NCI-H2196 (cell line): Measurements from ENCODE around the gene ZBTB16.

Experiments
- DNase-seq: peaks from one replicate; lab custom pipeline; 2025; ENCODE audit not compliant: unreplicated experiment; lab: John Stamatoyannopoulos, UW

ZBTB16 gene

GRCh38 chr11:114181752-114182151 lies 122.2 kb downstream of the ZBTB16 start:
- DNase-seq = no peak

GRCh38 chr11:114182471-114183043 lies 123.0 kb downstream of the ZBTB16 start:
- no peak for DNase-seq

GRCh38 chr11:114183044-114183511 lies 123.6 kb downstream of the ZBTB16 start:
- DNase-seq = no peak

- no peak for DNase-seq
Observed at GRCh38 chr11:114185436-114185835, 125.9 kb downstream of the ZBTB16 start.

- DNase-seq = no peak
Observed at GRCh38 chr11:114187173-114187572, 127.7 kb downstream of the ZBTB16 start.

- DNase-seq = no peak
Observed at GRCh38 chr11:114188851-114189570, 129.5 kb downstream of the ZBTB16 start.

GRCh38 chr11:114190630-114191029 lies 131.1 kb downstream of the ZBTB16 start:
- no peak for DNase-seq

- no peak for DNase-seq
Observed at GRCh38 chr11:114191893-114192292, 132.4 kb downstream of the ZBTB16 start.

- DNase-seq = no peak
Observed at GRCh38 chr11:114192841-114193389, 133.4 kb downstream of the ZBTB16 start.

- DNase-seq = peak; percentile 35
Observed at GRCh38 chr11:114193730-114194679, 134.5 kb downstream of the ZBTB16 start.

- DNase-seq = peak; percentile 28
Observed at GRCh38 chr11:114194702-114195101, 135.2 kb downstream of the ZBTB16 start.

- no peak for DNase-seq
Observed at GRCh38 chr11:114195151-114195550, 135.6 kb downstream of the ZBTB16 start.

- peak; percentile 33 for DNase-seq
Observed at GRCh38 chr11:114195981-114196731, 136.6 kb downstream of the ZBTB16 start.

- DNase-seq = no peak
Observed at GRCh38 chr11:114196997-114197703, 137.6 kb downstream of the ZBTB16 start.

GRCh38 chr11:114197799-114198500 lies 138.4 kb downstream of the ZBTB16 start:
- DNase-seq = peak; percentile 87

GRCh38 chr11:114199051-114199450 lies 139.5 kb downstream of the ZBTB16 start:
- DNase-seq = no peak

- DNase-seq = no peak
Observed at GRCh38 chr11:114200351-114201133, 141.0 kb downstream of the ZBTB16 start.

- no peak for DNase-seq
Observed at GRCh38 chr11:114201219-114201618, 141.7 kb downstream of the ZBTB16 start.
